Measurements from ENCODE around the gene TC2N.
"Not testable (repeated sequence)": the region's sequence is repeated elsewhere in the genome, so short reads cannot be mapped to it uniquely, and the experiment has no call there.

TC2N gene

GRCh38 chr14:91835197-91835919, 32.0 kb downstream of the TC2N start:
- FAIRE-seq (no peak), DNase-seq (ENCODE audit: low spot score) (no peak)

DNA sequence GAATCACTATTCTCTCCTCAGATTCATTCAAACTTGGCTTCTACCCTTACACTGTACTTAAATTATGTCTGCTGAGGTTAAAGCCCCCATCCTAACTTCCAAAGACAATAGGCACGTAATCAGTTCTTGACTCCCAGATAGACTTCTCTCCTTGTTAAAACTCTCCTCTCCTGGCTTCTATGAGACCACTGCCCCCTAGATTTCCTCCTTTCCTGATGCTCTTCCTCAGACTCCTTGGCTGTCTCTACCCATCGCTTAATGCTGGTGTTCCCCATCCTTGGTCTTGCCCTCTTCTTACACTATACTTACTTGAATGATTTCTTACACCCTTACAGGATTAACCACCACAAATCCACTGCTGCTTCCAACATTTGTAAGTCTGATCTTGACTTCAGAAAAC, 32.8 kb downstream of the TC2N start:
- DNase-seq (ENCODE audit: low spot score), result no peak
- FAIRE-seq, result no peak

DNA sequence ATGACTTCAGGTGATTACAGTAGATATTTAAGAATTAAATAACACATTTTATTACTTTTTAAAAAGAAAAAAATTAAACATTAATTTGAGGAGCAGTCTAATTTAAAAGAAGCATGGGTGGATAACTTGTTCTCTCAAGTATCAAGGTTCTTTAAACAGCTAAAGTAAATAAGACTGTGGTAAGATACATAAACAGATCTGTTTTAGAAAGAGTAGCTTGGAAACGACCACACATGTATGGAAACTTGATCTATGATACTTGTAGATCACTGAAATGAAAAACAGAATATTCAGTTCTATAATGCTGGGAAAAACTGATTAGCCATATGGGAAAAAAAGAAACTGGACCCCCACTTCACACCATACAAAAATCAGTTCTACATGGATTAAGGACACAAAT, 36.0 kb downstream of the TC2N start:
- FAIRE-seq (no peak), DNase-seq (ENCODE audit: low spot score) (no peak)

DNA sequence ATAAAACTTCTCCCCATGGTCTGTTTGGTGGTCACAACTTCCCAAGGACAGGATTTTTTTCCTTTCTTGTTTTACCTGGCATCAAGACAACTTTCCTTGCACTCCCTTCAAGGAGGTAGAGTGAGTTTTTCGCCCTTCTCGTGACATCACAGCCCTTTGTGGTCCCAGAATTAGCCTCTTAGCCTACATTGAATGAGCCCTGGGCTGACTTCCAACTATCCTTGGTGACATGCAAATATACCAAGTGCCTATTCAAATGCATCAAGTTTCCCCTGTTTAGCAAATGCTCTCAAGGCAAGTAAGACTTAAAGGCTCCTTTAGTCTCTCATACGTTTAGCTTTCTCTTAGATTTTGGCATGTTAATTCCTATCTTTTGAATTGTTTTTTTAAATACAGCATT, 36.6 kb downstream of the TC2N start:
- no peak for DNase-seq (ENCODE audit: low spot score)
- no peak for FAIRE-seq

GRCh38 chr14:91829511-91829910, 37.8 kb downstream of the TC2N start:
- DNase-seq (ENCODE audit: low spot score), result no peak
- no peak for FAIRE-seq

GRCh38 chr14:91827746-91828145, 39.6 kb downstream of the TC2N start:
- DNase-seq (ENCODE audit: low spot score), result no peak
- no peak for FAIRE-seq

- DNase-seq (ENCODE audit: low spot score) (no peak), FAIRE-seq (no peak)
Measured at GRCh38 chr14:91817566-91818325, 49.6 kb downstream of the TC2N start.

DNA sequence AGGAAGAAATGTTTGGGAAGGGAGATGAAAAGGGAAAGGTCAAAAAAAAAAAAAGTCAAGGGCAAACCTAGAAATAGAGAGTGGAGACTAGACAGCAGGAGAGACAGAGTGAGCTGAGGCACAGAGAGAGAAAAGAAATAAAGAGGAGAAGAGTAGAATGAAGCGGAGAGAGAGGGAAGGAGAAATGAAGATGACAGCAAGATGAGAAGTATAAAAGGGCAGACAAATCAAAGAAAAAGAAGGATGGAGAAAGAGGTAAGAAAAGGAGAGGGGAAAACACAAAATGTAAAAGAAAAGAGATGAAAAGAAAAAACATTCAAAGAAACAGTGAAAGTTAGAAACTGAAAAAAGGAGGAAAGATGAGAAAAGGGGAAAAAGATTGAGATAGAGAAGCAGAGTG, 53.0 kb downstream of the TC2N start:
- FAIRE-seq (no peak), DNase-seq (ENCODE audit: low spot score) (no peak)

DNA sequence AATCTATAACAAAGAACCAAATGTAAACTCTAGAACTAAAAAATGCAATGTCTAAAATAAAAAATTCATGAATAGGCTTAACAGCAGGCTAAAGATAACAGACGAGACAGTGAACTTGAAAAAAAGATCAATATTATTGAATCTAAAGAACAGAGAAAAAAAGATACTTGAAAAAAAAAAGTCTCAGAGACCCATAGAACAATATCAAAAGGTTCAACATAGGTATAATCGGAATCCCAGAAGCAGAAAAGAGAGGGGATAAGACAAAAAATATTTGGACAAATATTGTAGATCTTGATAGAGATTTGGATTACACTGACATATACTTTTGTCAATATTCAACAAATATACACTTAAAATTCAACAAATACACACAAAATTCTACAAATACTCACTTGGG, 56.6 kb downstream of the TC2N start:
- FAIRE-seq (no peak), DNase-seq (ENCODE audit: low spot score) (no peak)

DNA sequence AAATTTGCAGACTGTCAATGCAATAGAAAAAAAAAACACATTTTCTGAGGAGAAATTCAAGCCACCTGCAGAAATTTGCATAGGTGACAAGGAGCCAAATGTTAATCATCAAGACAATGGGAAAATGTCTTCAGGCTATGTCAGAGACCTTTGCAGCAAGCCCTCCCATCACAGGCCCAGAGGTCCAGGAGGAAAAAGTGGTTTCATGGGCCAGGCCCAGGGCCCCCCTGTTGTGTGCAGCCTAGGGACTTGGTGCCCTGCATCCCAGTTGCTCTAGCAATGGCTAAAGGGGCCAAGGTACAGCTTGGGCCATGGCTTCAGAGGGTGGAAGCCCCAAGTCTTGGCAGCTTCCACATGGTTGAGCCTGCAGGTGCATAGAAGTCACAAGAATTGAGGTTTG, 60.6 kb downstream of the TC2N start:
- DNase-seq (ENCODE audit: low spot score) (no peak), FAIRE-seq (no peak)

GRCh38 chr14:91806094-91806493, 61.2 kb downstream of the TC2N start:
- FAIRE-seq; DNase-seq (ENCODE audit: low spot score): not testable (repeated sequence)

- DNase-seq (ENCODE audit: low spot score) (no peak), FAIRE-seq (no peak)
Measured at GRCh38 chr14:91805659-91806058, 61.7 kb downstream of the TC2N start.

- FAIRE-seq (no peak), DNase-seq (ENCODE audit: low spot score) (no peak)
Measured at GRCh38 chr14:91801358-91801757, 66.0 kb downstream of the TC2N start.

GRCh38 chr14:91796617-91797347, 70.6 kb downstream of the TC2N start:
- DNase-seq (ENCODE audit: low spot score) (no peak), FAIRE-seq (no peak)

DNA sequence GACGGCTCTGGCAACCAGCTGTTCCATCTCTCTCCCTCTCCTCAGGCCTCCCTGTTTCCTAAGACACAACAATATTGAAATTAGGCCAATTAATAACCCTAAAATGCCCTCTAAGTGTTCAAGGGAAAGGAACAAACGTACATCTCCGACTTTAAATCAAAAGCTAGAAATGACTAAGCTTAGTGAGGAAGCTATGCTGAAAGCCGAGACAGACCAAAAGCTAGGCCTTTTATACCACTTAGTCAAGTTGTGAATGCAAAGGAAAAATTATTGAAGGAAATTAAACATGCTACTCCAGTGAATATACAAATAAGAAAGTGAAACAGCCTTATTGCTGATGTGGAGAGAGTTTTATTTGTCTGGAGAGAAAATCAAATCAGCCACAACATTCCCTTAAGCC, 73.6 kb downstream of the TC2N start:
- no peak for DNase-seq (ENCODE audit: low spot score)
- FAIRE-seq, result no peak

DNA sequence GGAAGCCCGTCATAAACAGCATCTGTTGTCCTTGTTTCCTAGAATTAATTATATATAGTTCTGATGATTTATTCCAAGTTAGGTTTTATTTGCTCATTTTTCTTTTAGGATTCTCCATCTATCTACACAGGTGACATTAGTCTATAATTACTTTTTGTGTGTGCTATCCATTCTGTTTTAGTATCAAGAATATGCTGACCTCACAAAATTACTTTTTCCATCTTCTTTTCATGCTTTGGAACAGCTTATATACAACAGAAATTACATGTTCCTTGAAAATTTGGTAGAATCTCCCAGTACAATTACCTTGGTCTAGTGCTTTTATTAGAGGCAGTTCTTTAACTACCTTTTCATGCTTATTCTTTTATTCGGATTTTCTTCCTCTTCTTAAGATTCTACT, 81.1 kb downstream of the TC2N start:
- FAIRE-seq (no peak), DNase-seq (ENCODE audit: low spot score) (no peak)

DNA sequence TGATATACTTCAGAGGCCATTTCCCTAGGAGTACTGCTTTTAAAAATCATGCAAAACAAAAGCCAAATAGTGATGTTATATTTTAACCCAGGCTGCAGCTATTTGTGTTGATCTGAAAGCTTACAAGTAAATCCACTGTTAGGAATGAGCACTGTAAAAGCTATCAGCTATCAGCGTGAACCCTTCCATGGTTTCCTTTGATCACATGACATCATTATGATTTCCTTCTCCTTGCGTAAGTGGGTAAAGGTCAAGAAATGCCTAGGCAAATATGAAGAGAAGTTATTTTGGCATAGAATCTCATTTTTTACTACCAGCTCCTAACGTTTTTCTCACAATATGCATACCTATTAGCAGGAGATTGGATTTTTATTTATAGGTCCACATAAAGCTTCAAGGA, 86.9 kb downstream of the TC2N start:
- FAIRE-seq, result no peak
- DNase-seq (ENCODE audit: low spot score), result no peak

DNA sequence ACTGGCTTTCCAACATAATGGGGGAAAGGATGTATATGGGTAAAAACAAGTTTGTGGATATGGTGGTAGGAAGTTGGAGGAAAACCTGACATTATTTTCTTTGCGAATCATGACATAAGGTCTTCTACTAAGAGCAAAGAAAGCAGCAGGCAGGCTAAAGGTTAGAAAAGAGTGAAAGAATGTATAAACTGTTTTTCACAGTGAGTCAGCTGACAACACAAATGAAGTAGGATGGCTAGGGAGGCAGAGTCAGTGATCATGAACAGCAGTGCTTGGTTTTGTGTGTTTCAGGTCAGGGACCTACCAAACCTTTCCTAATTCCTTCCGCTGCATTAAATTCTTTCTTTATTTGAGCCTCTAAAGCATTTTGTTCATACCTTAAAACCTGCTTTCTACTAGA, 89.1 kb downstream of the TC2N start:
- FAIRE-seq (no peak), DNase-seq (ENCODE audit: low spot score) (no peak)

- no peak for FAIRE-seq
- DNase-seq (ENCODE audit: low spot score), result no peak
Measured at GRCh38 chr14:91774140-91775096, 92.9 kb downstream of the TC2N start.

DNA sequence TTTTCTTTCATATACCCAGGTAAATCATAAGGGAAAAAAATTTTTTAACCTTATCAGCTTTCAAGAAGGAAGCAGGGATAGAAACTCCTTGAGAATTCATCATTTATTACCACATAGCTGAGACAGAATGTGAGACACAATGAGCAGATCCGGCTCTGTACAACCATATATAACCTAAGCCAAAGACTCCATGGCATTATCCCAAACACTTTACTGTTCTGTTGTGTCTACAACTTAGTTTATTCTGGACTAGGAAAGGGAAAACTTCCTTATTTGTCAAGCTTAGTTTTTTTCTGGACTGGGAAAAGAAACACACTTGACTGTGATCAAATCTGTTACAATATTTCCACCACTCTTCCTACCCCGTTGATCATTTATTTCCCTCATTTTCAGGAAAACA, 97.2 kb downstream of the TC2N start:
- DNase-seq (ENCODE audit: low spot score), result no peak
- FAIRE-seq, result no peak

DNA sequence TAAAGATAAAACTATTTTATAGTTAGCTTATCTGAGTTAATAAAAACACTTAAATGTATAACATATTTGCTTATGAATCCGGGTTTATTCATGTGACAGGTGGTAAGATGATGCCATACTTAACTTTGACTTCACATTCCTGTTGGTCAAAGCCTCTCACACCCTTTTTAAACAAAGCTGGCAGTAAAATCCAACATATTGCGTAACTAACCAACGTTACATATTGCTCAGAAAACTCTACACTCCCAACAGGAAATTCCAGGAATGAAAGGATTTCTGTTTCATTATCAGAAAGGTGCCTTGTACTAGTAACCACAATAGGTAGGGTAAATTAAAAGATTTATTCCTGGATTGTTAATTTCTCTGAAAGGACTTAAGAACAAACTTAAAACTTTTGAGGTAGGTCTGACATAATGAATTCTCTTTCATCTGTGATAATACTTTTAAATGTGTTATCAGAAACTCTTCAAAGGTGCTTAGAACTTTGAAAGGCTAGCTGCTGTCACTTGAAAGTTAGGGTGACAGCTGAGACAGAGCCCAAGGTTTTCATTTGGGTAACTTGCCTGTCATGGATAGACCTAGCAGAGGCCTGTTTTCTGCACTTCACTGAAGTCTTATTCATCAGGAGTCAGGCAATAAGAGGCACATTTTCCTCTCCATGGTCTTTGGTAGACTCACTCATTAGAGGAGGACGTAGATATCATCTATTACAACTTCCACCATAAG, 111.6 kb downstream of the TC2N start:
- DNase-seq (ENCODE audit: low spot score), result no peak
- FAIRE-seq, result no peak

Data from urothelium cell line (cell line).